Endothelial cell of umbilical vein (primary cell): ENCODE results near the gene IL20. TPM values are rescaled to one million over a fixed set of nuclear protein-coding genes. Genes with fewer than 3 reads are reported as not detected.

Source experiments
- BruUV-seq: library from RNA; stranded (reverse); fragments of 400-500 nt; replicated peaks from 2 replicates; lab custom pipeline; 2021; lab: Mats Ljungman, UMichigan
- CTCF ChIA-PET: fragments of 300-600, 350-600 bp; sonication (Branson Sonifier 250); formaldehyde crosslinking; loops from one replicate; lab custom pipeline; 2021; ENCODE audit warnings: antibody characterized with exemption, inconsistent platforms; lab: Charles Lee
- POLR2A ChIA-PET: fragments of 300-600, 350-600 bp; sonication (Branson Sonifier 250); formaldehyde crosslinking; loops from one replicate; lab custom pipeline; 2021; ENCODE audit warnings: antibody characterized with exemption, inconsistent platforms; lab: Charles Lee
- DNase-seq: peaks from one replicate; pipeline ENCODE4 v3.0.0-alpha.2; 2011; ENCODE audit warnings: low read depth, low spot score
- FAIRE-seq: peaks from 2 replicates; lab custom pipeline; 2011; peaks lifted over from hg19 to GRCh38; lab: Jason Lieb, UNC
- H2AFZ ChIP-seq: 2 replicates; pipeline ENCODE4 v1.6.0; 2012; ENCODE audit warnings: low read depth, low read length, control low read depth, inconsistent platforms
- H3K27ac ChIP-seq: 2 replicates; pipeline ENCODE4 v1.5.1; 2011; ENCODE audit warnings: low read depth, mild to moderate bottlenecking, control low read depth, low read length, moderate library complexity; ENCODE audit not compliant: insufficient read depth
- H3K27me3 ChIP-seq, 2 experiments: 2 replicates each; pipeline versions ENCODE4 v1.6.0 to v1.6.1; 2011; ENCODE audit warnings: low read length in 2 of 2, mixed read lengths in 1 of 2; ENCODE audit not compliant: control insufficient read depth in 2 of 2, insufficient read depth in 2 of 2
- H3K36me3 ChIP-seq, 2 experiments: 2 replicates in 1 of 2; 3 replicates in 1 of 2; pipeline ENCODE4 v1.5.1; 2011; ENCODE audit warnings: low read length in 2 of 2, mild to moderate bottlenecking in 1 of 2, moderate library complexity in 1 of 2; ENCODE audit not compliant: control insufficient read depth in 2 of 2, insufficient read depth in 2 of 2; ENCODE audit errors: extremely low read depth in 1 of 2
- H3K4me1 ChIP-seq: 3 replicates; pipeline ENCODE4 v1.5.1; 2011; ENCODE audit warnings: mild to moderate bottlenecking, low read length; ENCODE audit not compliant: control insufficient read depth, insufficient read depth; ENCODE audit errors: extremely low read depth
- H3K4me2 ChIP-seq: 2 replicates; pipeline ENCODE4 v1.6.1; 2011; ENCODE audit warnings: low read length, control low read depth, mixed read lengths; ENCODE audit not compliant: insufficient read depth
- H3K4me3 ChIP-seq, 3 experiments: fragments of 200-600 bp in 1 of 3; sonication (generic), shearing (Covaris generic) in 1 of 3; replicated peaks in 1 of 3; 2 replicates each; pipeline ENCODE4 v1.5.1; 2011 to 2016; ENCODE audit warnings: control low read depth in 3 of 3, low read length in 3 of 3, mild to moderate bottlenecking in 2 of 3, inconsistent platforms in 1 of 3, low read depth in 1 of 3, moderate library complexity in 1 of 3; ENCODE audit not compliant: insufficient read depth in 1 of 3
- H3K79me2 ChIP-seq: 2 replicates; pipeline ENCODE4 v1.6.0; 2012; ENCODE audit warnings: low read length, inconsistent platforms; ENCODE audit not compliant: control insufficient read depth, insufficient read depth
- H3K9ac ChIP-seq: replicated peaks from 2 replicates; pipeline ENCODE3; 2011; ENCODE audit warnings: low read length, control low read depth; ENCODE audit not compliant: insufficient read depth; ENCODE audit errors: extremely low read depth
- H3K9me1 ChIP-seq: replicated peaks from 3 replicates; pipeline ENCODE4 v1.6.0; 2011; ENCODE audit warnings: mild to moderate bottlenecking, low read length; ENCODE audit not compliant: control insufficient read depth, insufficient read depth; ENCODE audit errors: extremely low read depth
- H3K9me3 ChIP-seq: replicated peaks from 2 replicates; pipeline ENCODE4 v1.5.1; 2012; ENCODE audit warnings: low read length, inconsistent platforms; ENCODE audit not compliant: control insufficient read depth, insufficient read depth
- H4K20me1 ChIP-seq: replicated peaks from 2 replicates; pipeline ENCODE3; 2011; ENCODE audit warnings: mild to moderate bottlenecking, low read length; ENCODE audit not compliant: control insufficient read depth, insufficient read depth; ENCODE audit errors: extremely low read depth
- CTCF ChIP-seq, 2 donors: IDR thresholded peaks; 1 replicate in 1 of 2; 2 replicates in 1 of 2; pipeline ENCODE4 v1.5.1; 2011; ENCODE audit warnings: low read length in 2 of 2, mild to moderate bottlenecking in 2 of 2, moderate library complexity in 2 of 2, control low read depth in 1 of 2, inconsistent platforms in 1 of 2, low read depth in 1 of 2; ENCODE audit not compliant: insufficient read depth in 1 of 2; ENCODE audit errors: extremely low read depth in 1 of 2
- EZH2 ChIP-seq: IDR thresholded peaks from 2 replicates; pipeline ENCODE4 v1.6.1; 2012; ENCODE audit warnings: borderline replicate concordance, low read depth, mild to moderate bottlenecking, moderate library complexity, low read length, inconsistent platforms; ENCODE audit not compliant: severe bottlenecking
- FOS ChIP-seq: IDR thresholded peaks from 2 replicates; pipeline ENCODE4 v1.6.1; 2011; ENCODE audit warnings: mild to moderate bottlenecking, low read length, moderate library complexity, borderline replicate concordance; ENCODE audit not compliant: insufficient read depth
- GATA2 ChIP-seq: IDR thresholded peaks from 2 replicates; pipeline ENCODE4 v1.7.0; 2011; ENCODE audit warnings: low read depth, mild to moderate bottlenecking, moderate library complexity, mixed read lengths, low read length; ENCODE audit not compliant: insufficient read length, insufficient read depth
- JUN ChIP-seq: IDR thresholded peaks from 2 replicates; pipeline ENCODE4 v1.6.1; 2011; ENCODE audit warnings: borderline replicate concordance, low read depth; ENCODE audit not compliant: insufficient read length, insufficient read depth
- MAX ChIP-seq: IDR thresholded peaks from 2 replicates; pipeline ENCODE4 v1.6.1; 2011; ENCODE audit not compliant: insufficient read depth, insufficient read length
- MYC ChIP-seq: IDR thresholded peaks from one replicate; pipeline ENCODE4 v1.6.1; 2011; ENCODE audit warnings: mild to moderate bottlenecking, low read depth, low read length
- POLR2A ChIP-seq: IDR thresholded peaks from 2 replicates; pipeline ENCODE4 v1.6.1; 2012; ENCODE audit warnings: low read depth, mild to moderate bottlenecking, control low read depth, low read length
- POLR2AphosphoS5 ChIP-seq: IDR thresholded peaks from 2 replicates; pipeline ENCODE4 v1.6.1; 2012; ENCODE audit warnings: low read depth, mild to moderate bottlenecking, control low read depth, low read length, moderate library complexity; ENCODE audit not compliant: insufficient read depth
- dilution Hi-C: fragments of 300-500 bp; cut with MboI; formaldehyde crosslinking; loops from one replicate; pipeline ENCODE4 v1.15.0; 2019; ENCODE audit warnings: low sequenced_read_pairs; ENCODE audit not compliant: extremely low pct_ligation_motif_present
- intact Hi-C: fragments of 100-400 bp; cut with micrococcal nuclease; formaldehyde crosslinking; loops from one replicate; pipeline ENCODE4 v1.10.0; 2022
- polyA plus RNA-seq, 4 experiments: library from polyadenylated mRNA; depleted of rRNA in 3 of 4; stranded (reverse) in 3 of 4; unstranded in 1 of 4; fragments of >200 nt; gene quantifications; 2 replicates each; pipeline versions ENCODE4 v1.2.1 to v1.2.3, GENCODE V29; 2011 to 2012; ENCODE audit warnings: missing spikeins in 1 of 4
- total RNA-seq: library from RNA; stranded (reverse); gene quantifications from 2 replicates; pipeline ENCODE4 v1.2.3, GENCODE V29; 2021

IL20 gene
- total and polyA plus RNA-seq, 2 donors (not counting 3 experiments of a cell fraction or from before 2014, with no cell fraction given) = not detected

GRCh38 chr1:206918076-206918475 is 52.7 kb downstream of the IL20 start:
- ChIA-PET CTCF (interaction anchor here (1.4 kb wide), 1 partner anchor 16 kb away, joined by 4 read pairs; no protein-coding TSS in a partner anchor), POLR2A (no interaction called here)
- H3K36me3 ChIP-seq = no peaks in the 10 kb centered on the region
- dilution Hi-C loops (no loop called here), intact Hi-C loops (loop anchor here (10.0 kb wide), 1 partner anchor 423 kb away; no protein-coding TSS in a partner anchor)
- H3K27ac ChIP-seq = no peak overlapping the region
- no peaks in the 10 kb centered on the region for H4K20me1 ChIP-seq
- H3K9me3 ChIP-seq = no peaks in the 10 kb centered on the region
- no peak overlapping the region for H3K9ac ChIP-seq
- no peak overlapping the region for H2AFZ ChIP-seq
- H3K27me3 ChIP-seq = peaks cover 4 to 5% of the 10 kb centered on the region in 2 experiments
- FAIRE-seq (no peak), DNase-seq (no peak)
- H3K4me3 ChIP-seq = no peak overlapping the region
- no peaks in the 10 kb centered on the region for H3K9me1 ChIP-seq
- H3K79me2 ChIP-seq = no peaks in the 10 kb centered on the region
- no peak overlapping the region for H3K4me2 ChIP-seq
- BruUV-seq = no TSS peak
- TF ChIP-seq GATA2 (no peak), JUN (no peak), CTCF (IDR thresholded peaks at IDR 0.05; ENCODE audit: extremely low read depth in 1 of 2, insufficient read depth in 1 of 2, low read depth in 1 of 2, low read length in 2 of 2) (no peak), MAX (no peak), EZH2 (no peak), FOS (no peak), POLR2A (no peak), MYC (no peak), POLR2AphosphoS5 (no peak)
- H3K4me1 ChIP-seq = no peaks in the 10 kb centered on the region

Other genes with a start within 250 kb of the IL20 start
- 7.4 and 10.9 TPM in 2 replicates for gene DYRK3, start 230.1 kb upstream of the IL20 start, total RNA-seq
- 2.9 and 3.4 TPM in 2 replicates for gene DYRK3, start 230.1 kb upstream of the IL20 start, polyA plus RNA-seq
- gene MAPKAPK2, start 180.7 kb upstream of the IL20 start, total RNA-seq = 69.1 and 74.2 TPM in 2 replicates
- gene MAPKAPK2, start 180.7 kb upstream of the IL20 start, polyA plus RNA-seq = 52.4 and 52.9 TPM in 2 replicates
- not detected in 2 replicates for gene IL19, start 94.8 kb upstream of the IL20 start, total RNA-seq
- not detected in 2 replicates for gene IL19, start 94.8 kb upstream of the IL20 start, polyA plus RNA-seq
- gene IL10, start 93.1 kb upstream of the IL20 start, total RNA-seq = not detected in 2 replicates
- gene IL10, start 93.1 kb upstream of the IL20 start, polyA plus RNA-seq = not detected in 2 replicates
- not detected in 2 replicates for gene IL24, start 31.8 kb downstream of the IL20 start, total RNA-seq
- not detected in 2 replicates for gene IL24, start 31.8 kb downstream of the IL20 start, polyA plus RNA-seq
- not detected in 2 replicates for gene FCMR, start 56.3 kb downstream of the IL20 start, total RNA-seq
- gene FCMR, start 56.3 kb downstream of the IL20 start, polyA plus RNA-seq = not detected in 2 replicates
- not detected in 2 replicates for gene PIGR, start 80.8 kb downstream of the IL20 start, total RNA-seq
- not detected in 2 replicates for gene PIGR, start 80.8 kb downstream of the IL20 start, polyA plus RNA-seq
- not detected in 2 replicates for gene FCAMR, start 104.8 kb downstream of the IL20 start, total RNA-seq
- gene FCAMR, start 104.8 kb downstream of the IL20 start, polyA plus RNA-seq = not detected in 2 replicates
- gene C1orf116, start 167.1 kb downstream of the IL20 start, total RNA-seq = 0.07 TPM in 1 of 2 replicates, not detected in the other
- not detected in 2 replicates for gene C1orf116, start 167.1 kb downstream of the IL20 start, polyA plus RNA-seq
- gene YOD1, start 185.6 kb downstream of the IL20 start, total RNA-seq = 5.6 and 5.9 TPM in 2 replicates
- 0.81 and 1.2 TPM in 2 replicates for gene YOD1, start 185.6 kb downstream of the IL20 start, polyA plus RNA-seq
- 1.8 and 2.0 TPM in 2 replicates for gene PFKFB2, start 187.7 kb downstream of the IL20 start, total RNA-seq
- gene PFKFB2, start 187.7 kb downstream of the IL20 start, polyA plus RNA-seq = 0.70 and 0.78 TPM in 2 replicates
- not detected in 2 replicates for gene C4BPB, start 223.2 kb downstream of the IL20 start, total RNA-seq
- gene C4BPB, start 223.2 kb downstream of the IL20 start, polyA plus RNA-seq = not detected in 2 replicates
- gene C4BPA, start 238.6 kb downstream of the IL20 start, total RNA-seq = not detected in 2 replicates
- not detected in 2 replicates for gene C4BPA, start 238.6 kb downstream of the IL20 start, polyA plus RNA-seq